Mesothelial cell of epicardium (in vitro differentiated cells): ENCODE measurements around the gene CDC42BPA. TPM values are rescaled to one million over a fixed set of nuclear protein-coding genes. Genes with fewer than 3 reads are reported as not detected.
"Not testable (repeated sequence)": the region's sequence is repeated elsewhere in the genome, so short reads cannot be mapped to it uniquely, and the experiment has no call there.

Experiments
- DNase-seq, 2 experiments: peaks; one replicate each; pipeline ENCODE4 v3.0.0; 2021; ENCODE audit warnings: low spot score in 2 of 2; ENCODE audit not compliant: unreplicated experiment in 2 of 2
- H3K27ac Mint-ChIP-seq: 2 replicates; pipeline ENCODE4 v1.8.0; 2021; ENCODE audit warnings: mixed read lengths
- H3K27me3 Mint-ChIP-seq: 2 replicates; pipeline ENCODE4 v1.8.0; 2021; ENCODE audit warnings: low read depth, mixed read lengths
- H3K36me3 Mint-ChIP-seq: 2 replicates; pipeline ENCODE4 v1.8.0; 2021; ENCODE audit warnings: mixed read lengths
- H3K4me1 Mint-ChIP-seq: 2 replicates; pipeline ENCODE4 v1.8.0; 2021; ENCODE audit warnings: mixed read lengths
- H3K4me3 Mint-ChIP-seq: 2 replicates; pipeline ENCODE4 v1.8.0; 2021; ENCODE audit warnings: mild to moderate bottlenecking, moderate library complexity, mixed read lengths
- H3K9me3 Mint-ChIP-seq: 2 replicates; pipeline ENCODE4 v1.8.0; 2021; ENCODE audit warnings: mixed read lengths
- total RNA-seq: library from RNA; stranded (reverse); gene quantifications from 3 replicates; pipeline ENCODE4 v1.2.1, GENCODE V29; 2021
- TF ChIP-seq, protein P1 (sequence below): fragments of 200-600 bp; sonication (generic); IDR thresholded peaks from one replicate; pipeline ENCODE4 v1.5.0; 2021; ENCODE audit warnings: antibody characterized with exemption; ENCODE audit not compliant: unreplicated experiment

Gene CDC42BPA
- total RNA-seq, 1 donor from 2014 or later: 44.4 TPM

DNA sequence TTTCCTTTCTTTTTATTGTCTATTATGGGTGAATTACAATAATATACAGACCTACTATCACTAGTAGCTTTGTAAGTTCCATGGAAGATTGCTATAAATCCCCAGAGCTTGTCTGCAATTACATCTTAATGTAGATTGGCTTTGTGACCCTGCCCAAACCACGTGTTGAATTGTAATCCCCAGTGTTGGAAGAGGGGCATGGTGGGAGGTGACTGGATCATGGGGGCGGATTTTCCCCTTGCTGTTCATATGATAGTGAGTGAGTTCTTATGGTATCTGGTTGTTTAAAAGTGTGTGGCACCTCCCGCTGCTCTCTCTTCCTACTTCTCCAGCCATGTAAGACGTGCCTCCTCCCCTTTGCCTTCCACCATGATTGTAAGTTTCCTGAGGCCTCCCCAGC, 34.9 kb upstream of the CDC42BPA start:
- no peak overlapping the region for H3K27ac Mint-ChIP-seq
- no peak for DNase-seq
- H3K9me3 Mint-ChIP-seq: no peaks in the 10 kb centered on the region
- peaks cover 24% of the 10 kb centered on the region for H3K4me1 Mint-ChIP-seq
- no peaks in the 10 kb centered on the region for H3K27me3 Mint-ChIP-seq
- no peaks in the 10 kb centered on the region for H3K36me3 Mint-ChIP-seq
- TF ChIP-seq, protein P1, sequence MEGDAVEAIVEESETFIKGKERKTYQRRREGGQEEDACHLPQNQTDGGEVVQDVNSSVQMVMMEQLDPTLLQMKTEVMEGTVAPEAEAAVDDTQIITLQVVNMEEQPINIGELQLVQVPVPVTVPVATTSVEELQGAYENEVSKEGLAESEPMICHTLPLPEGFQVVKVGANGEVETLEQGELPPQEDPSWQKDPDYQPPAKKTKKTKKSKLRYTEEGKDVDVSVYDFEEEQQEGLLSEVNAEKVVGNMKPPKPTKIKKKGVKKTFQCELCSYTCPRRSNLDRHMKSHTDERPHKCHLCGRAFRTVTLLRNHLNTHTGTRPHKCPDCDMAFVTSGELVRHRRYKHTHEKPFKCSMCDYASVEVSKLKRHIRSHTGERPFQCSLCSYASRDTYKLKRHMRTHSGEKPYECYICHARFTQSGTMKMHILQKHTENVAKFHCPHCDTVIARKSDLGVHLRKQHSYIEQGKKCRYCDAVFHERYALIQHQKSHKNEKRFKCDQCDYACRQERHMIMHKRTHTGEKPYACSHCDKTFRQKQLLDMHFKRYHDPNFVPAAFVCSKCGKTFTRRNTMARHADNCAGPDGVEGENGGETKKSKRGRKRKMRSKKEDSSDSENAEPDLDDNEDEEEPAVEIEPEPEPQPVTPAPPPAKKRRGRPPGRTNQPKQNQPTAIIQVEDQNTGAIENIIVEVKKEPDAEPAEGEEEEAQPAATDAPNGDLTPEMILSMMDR: no peak
- no peak overlapping the region for H3K4me3 Mint-ChIP-seq

DNA sequence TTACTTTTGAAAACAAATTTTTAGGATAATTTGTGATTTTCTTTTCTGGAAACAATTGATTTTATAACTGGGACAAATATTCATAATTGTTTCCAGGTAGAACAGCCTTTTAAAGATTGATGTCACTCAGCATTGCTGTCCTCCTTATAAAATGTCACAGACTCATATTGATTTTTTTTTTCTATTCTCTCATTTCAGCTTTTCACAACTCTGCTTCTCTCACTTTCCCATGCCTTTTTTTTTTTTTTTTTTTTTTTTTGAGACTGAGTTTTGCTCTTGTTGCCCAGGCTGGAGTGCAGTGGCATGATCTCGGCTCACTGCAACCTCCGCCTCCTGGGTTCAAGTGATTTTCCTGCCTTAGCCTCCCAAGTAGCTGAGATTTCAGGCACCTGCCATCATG, 33.9 kb upstream of the CDC42BPA start:
- H3K27me3 Mint-ChIP-seq, H3K9me3 Mint-ChIP-seq, H3K36me3 Mint-ChIP-seq, H3K4me3 Mint-ChIP-seq, H3K27ac Mint-ChIP-seq, DNase-seq: not testable (repeated sequence)
- H3K4me1 Mint-ChIP-seq: peaks cover 19% of the 10 kb centered on the region

DNA sequence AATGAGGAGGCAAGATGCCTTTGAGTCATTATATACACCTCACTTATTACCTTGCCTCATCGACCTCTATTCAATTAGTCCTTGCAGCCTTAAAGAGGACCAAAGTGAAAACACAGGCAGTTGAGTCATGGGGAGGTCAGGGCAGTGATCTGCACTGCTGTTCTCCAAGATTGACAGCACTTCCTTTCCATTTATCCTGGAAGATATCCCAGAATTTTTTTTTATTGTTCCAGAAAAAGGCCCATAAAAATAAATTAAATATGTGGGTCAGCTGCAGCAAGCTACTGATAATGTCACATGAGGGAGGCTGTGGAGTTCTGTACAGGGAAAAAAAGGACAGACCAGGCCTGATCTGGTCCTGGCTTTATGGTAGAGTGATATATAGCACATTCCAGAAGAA, 33.2 kb upstream of the CDC42BPA start:
- H3K9me3 Mint-ChIP-seq: no peaks in the 10 kb centered on the region
- peaks cover 12% of the 10 kb centered on the region for H3K4me1 Mint-ChIP-seq
- TF ChIP-seq, protein P1: no peak
- no peaks in the 10 kb centered on the region for H3K36me3 Mint-ChIP-seq
- no peaks in the 10 kb centered on the region for H3K27me3 Mint-ChIP-seq
- DNase-seq: no peak
- H3K4me3 Mint-ChIP-seq: no peak overlapping the region
- no peak overlapping the region for H3K27ac Mint-ChIP-seq

- Mint-ChIP-seq H3K27me3 (no peaks in the 10 kb centered on the region), H3K4me1 (peaks cover 10% of the 10 kb centered on the region), H3K9me3 (no peaks in the 10 kb centered on the region), H3K4me3 (no peak overlapping the region), H3K36me3 (no peaks in the 10 kb centered on the region), H3K27ac (no peak overlapping the region)
- DNase-seq: no peak
- TF ChIP-seq, protein P1: no peak
Observed at GRCh38 chr1:227349967-227350366, 31.7 kb upstream of the CDC42BPA start.

- DNase-seq: no peak
- H3K9me3 Mint-ChIP-seq: peaks cover 17% of the 10 kb centered on the region
- no peak overlapping the region for H3K4me3 Mint-ChIP-seq
- H3K27me3 Mint-ChIP-seq: no peaks in the 10 kb centered on the region
- peak overlapping the region; percentile 27 for H3K27ac Mint-ChIP-seq
- TF ChIP-seq, protein P1: no peak
- H3K4me1 Mint-ChIP-seq: peaks cover 17% of the 10 kb centered on the region
- H3K36me3 Mint-ChIP-seq: no peaks in the 10 kb centered on the region
Observed at GRCh38 chr1:227343727-227344551, 25.6 kb upstream of the CDC42BPA start.

- no peaks in the 10 kb centered on the region for H3K36me3 Mint-ChIP-seq
- no peak for DNase-seq
- H3K4me3 Mint-ChIP-seq: no peak overlapping the region
- peaks cover 17% of the 10 kb centered on the region for H3K4me1 Mint-ChIP-seq
- TF ChIP-seq, protein P1: no peak
- no peaks in the 10 kb centered on the region for H3K27me3 Mint-ChIP-seq
- peak overlapping the region; percentile 32 for H3K27ac Mint-ChIP-seq
- peaks cover 17% of the 10 kb centered on the region for H3K9me3 Mint-ChIP-seq
Observed at GRCh38 chr1:227343206-227343605, 24.9 kb upstream of the CDC42BPA start.
